Stomach smooth muscle (tissue), 2 donors: ENCODE measurements around the gene VEGFB.

Experiments
- H3K27ac ChIP-seq: one replicate; pipeline ENCODE4 v1.7.0; 2013; ENCODE audit warnings: mild to moderate bottlenecking, low read length, inconsistent platforms
- H3K27me3 ChIP-seq, 2 donors: one replicate each; pipeline ENCODE4 v1.7.0; 2013; ENCODE audit warnings: low read length in 2 of 2; ENCODE audit not compliant: insufficient read depth in 2 of 2, control insufficient read depth in 1 of 2
- H3K36me3 ChIP-seq, 2 donors: one replicate each; pipeline ENCODE4 v1.7.0; 2013; ENCODE audit warnings: low read length in 2 of 2; ENCODE audit not compliant: control insufficient read depth in 2 of 2, insufficient read depth in 2 of 2
- H3K4me1 ChIP-seq: one replicate; pipeline ENCODE4 v1.7.0; 2013; ENCODE audit warnings: low read length; ENCODE audit not compliant: control insufficient read depth, insufficient read depth
- H3K4me3 ChIP-seq, 2 donors: one replicate each; pipeline ENCODE4 v1.7.0; 2013; ENCODE audit warnings: low read length in 2 of 2
- H3K9ac ChIP-seq, 2 donors: one replicate each; pipeline ENCODE4 v1.7.0; 2013; ENCODE audit warnings: low read length in 2 of 2, mild to moderate bottlenecking in 1 of 2
- H3K9me3 ChIP-seq, 2 donors: one replicate each; pipeline ENCODE4 v1.7.0; 2013; ENCODE audit warnings: low read length in 2 of 2; ENCODE audit not compliant: control insufficient read depth in 2 of 2
- donor health status: healthy.
- donor health status: Pancreatic carcinoma.

Gene VEGFB

DNA sequence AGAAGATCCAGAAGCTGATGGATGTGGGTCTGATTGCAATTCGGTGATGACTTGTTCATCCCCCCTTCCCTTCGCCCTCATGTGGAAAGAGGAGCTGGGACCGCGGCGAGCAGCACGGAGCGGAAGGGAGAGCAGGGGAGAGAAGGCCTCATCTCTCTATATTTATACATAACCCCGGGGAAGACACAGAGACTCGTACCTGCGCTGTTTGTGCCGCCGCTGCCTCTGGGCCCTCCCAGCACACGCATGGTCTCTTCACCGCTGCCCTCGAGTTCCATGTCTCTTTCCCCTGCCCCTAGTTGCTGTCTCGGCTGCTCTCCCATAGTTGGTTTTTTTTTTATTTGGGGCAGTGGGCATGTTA lies 30.3 kb upstream of the VEGFB start:
- H3K4me3 ChIP-seq = no peak overlapping the region
- H3K9me3 ChIP-seq = no peaks in the 10 kb centered on the region
- no peak overlapping the region for H3K27ac ChIP-seq
- H3K4me1 ChIP-seq = peaks cover 24% of the 10 kb centered on the region
- no peak overlapping the region for H3K9ac ChIP-seq
- peaks cover 39 to 44% of the 10 kb centered on the region in 2 donors for H3K36me3 ChIP-seq
- no peaks in the 10 kb centered on the region for H3K27me3 ChIP-seq

- Histone ChIP-seq H3K4me1 (peaks cover 24% of the 10 kb centered on the region), H3K36me3 (peaks cover 39 to 44% of the 10 kb centered on the region in 2 donors)
These were observed 29.9 kb upstream of the VEGFB start for GRCh38 chr11:64204464-64204989.

DNA sequence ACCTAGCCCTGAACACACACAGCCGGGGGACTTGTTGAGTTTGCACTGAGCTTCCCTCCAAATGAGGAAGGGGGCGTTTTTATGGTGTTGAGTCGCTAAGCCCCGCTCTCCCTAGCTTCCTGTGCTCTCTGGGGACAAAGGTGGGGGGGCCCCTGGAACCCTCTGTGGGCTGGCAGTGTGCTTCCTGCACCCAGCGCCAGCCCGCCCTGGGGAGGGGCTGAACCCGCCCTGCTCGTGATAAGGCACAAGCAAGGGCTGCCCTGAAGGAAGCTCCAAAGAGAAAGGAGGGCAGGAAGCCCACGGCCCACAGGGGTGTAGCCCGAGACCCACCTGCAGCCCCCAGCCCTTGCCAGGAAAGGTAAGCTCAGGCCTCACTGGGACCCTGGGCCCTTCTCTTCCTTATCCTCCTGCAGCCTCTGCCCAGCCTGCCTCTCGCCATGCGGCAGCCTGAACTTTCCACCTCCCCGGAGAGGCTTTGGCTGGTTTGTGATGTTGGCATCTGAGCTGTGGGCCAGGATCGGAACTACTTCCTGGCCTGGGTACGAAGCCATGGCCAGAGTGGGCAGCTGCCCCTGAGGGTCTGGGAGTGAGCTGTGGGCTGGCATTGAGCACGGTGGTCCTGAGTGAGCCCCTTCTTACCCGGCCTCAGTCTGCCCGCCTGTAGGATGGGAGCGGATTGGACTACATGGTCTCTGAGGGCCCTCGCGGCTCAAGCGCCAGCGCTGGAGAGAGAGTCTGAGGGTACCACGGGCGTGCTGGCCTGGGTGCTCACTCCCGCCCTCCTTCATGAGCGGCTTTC lies 27.7 kb upstream of the VEGFB start, which contains the start of gene FERMT3:
Gene FERMT3 (plus strand): TSS at position 265 of the 799 bp plus-strand sequence. CDS start 644 bp downstream, outside the sequence.
- H3K4me1 ChIP-seq = peaks cover 24% of the 10 kb centered on the region
- peak within 1 kb of the TSS; percentile 4 to 54 for H3K4me3 ChIP-seq
- no peaks in the 10 kb centered on the region for H3K27me3 ChIP-seq
- H3K9me3 ChIP-seq = no peaks in the 10 kb centered on the region
- peak within 1 kb of the TSS; percentile 64 for H3K27ac ChIP-seq
- H3K9ac ChIP-seq = peak within 1 kb of the TSS; percentile 31 to 51
- H3K36me3 ChIP-seq = peaks cover 22 to 30% of the 10 kb centered on the region in 2 donors

More at GRCh38 chr11:64204464-64204989, 29.9 kb upstream of the VEGFB start:
- Histone ChIP-seq H3K27ac (peak overlapping the region; percentile 31), H3K9ac (no peak overlapping the region), H3K27me3 (no peaks in the 10 kb centered on the region), H3K4me3 (no peak overlapping the region), H3K9me3 (no peaks in the 10 kb centered on the region)

GRCh38 chr11:64207256-64208085 lies 26.9 kb upstream of the VEGFB start:
- Histone ChIP-seq H3K9ac (peak overlapping the region; percentile 51 to 62), H3K27ac (peak overlapping the region; percentile 64), H3K36me3 (peaks cover 17 to 27% of the 10 kb centered on the region in 2 donors), H3K4me1 (peaks cover 24% of the 10 kb centered on the region), H3K27me3 (no peaks in the 10 kb centered on the region), H3K4me3 (peak overlapping the region; percentile 19 to 54), H3K9me3 (no peaks in the 10 kb centered on the region)

DNA sequence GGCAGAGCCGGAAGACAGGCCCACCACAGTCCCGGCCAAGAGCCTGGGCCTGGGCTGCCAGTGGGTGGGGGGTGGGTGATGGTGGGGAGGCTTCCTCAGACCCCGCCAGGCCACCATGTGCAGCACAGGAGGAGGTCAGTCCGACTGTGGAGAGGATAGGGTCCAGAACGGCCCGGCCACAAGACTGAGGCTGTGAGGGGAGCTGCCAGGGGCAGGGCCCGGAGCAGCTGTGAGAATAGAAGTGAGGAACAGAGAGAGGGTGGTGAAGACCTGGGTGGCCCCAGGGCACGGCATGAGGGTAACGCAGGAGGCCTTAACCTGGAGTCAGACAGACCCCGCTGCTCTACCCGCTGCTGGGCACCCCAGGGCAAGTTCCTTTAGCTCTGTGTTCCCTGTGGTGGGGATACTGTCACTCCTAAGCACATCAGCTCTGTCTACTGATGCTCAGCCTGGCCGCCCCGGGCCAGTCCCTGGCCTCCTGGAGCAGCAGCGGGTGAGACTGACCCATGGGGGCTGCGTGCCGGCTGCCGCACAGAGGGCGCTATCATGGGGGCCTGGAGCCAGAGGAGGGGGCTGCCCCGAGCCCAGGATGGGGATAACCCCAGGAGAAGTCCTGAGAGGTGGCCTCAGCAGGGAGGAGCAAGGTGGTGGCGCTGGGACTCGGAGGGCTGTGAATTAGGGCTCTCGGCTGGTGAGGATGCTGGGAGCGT lies 26.1 kb upstream of the VEGFB start:
- Histone ChIP-seq H3K9ac (peak overlapping the region; percentile 29 to 62), H3K4me3 (peak overlapping the region; percentile 19 to 54), H3K4me1 (peaks cover 24% of the 10 kb centered on the region), H3K36me3 (peaks cover 11 to 20% of the 10 kb centered on the region in 2 donors), H3K27me3 (no peaks in the 10 kb centered on the region), H3K9me3 (no peaks in the 10 kb centered on the region), H3K27ac (peak overlapping the region; percentile 53)

GRCh38 chr11:64208796-64209562 lies 25.4 kb upstream of the VEGFB start:
- Histone ChIP-seq H3K4me1 (peaks cover 24% of the 10 kb centered on the region), H3K9ac (peak overlapping the region in 1 of 2 donors; percentile 62), H3K27me3 (no peaks in the 10 kb centered on the region), H3K36me3 (peaks cover 3 to 12% of the 10 kb centered on the region in 2 donors), H3K4me3 (no peak overlapping the region), H3K9me3 (no peaks in the 10 kb centered on the region), H3K27ac (peak overlapping the region; percentile 53)

GRCh38 chr11:64209563-64209843 lies 24.9 kb upstream of the VEGFB start:
- Histone ChIP-seq H3K4me3 (no peak overlapping the region), H3K9ac (no peak overlapping the region), H3K9me3 (no peaks in the 10 kb centered on the region), H3K27ac (no peak overlapping the region), H3K4me1 (peaks cover 19% of the 10 kb centered on the region), H3K27me3 (no peaks in the 10 kb centered on the region), H3K36me3 (peaks cover 3 to 9% of the 10 kb centered on the region in 2 donors)

GRCh38 chr11:64210301-64211020 lies 23.9 kb upstream of the VEGFB start:
- Histone ChIP-seq H3K27ac (no peak overlapping the region), H3K36me3 (peaks cover 0 to 9% of the 10 kb centered on the region in 2 donors), H3K9me3 (no peaks in the 10 kb centered on the region), H3K9ac (no peak overlapping the region), H3K27me3 (no peaks in the 10 kb centered on the region), H3K4me3 (no peak overlapping the region), H3K4me1 (peaks cover 14% of the 10 kb centered on the region)

- H3K27me3 ChIP-seq = no peaks in the 10 kb centered on the region
- no peak overlapping the region for H3K9ac ChIP-seq
- peaks cover 14% of the 10 kb centered on the region for H3K4me1 ChIP-seq
- H3K4me3 ChIP-seq = no peak overlapping the region
- H3K36me3 ChIP-seq = peaks cover 0 to 7% of the 10 kb centered on the region in 2 donors
- H3K9me3 ChIP-seq = no peaks in the 10 kb centered on the region
- H3K27ac ChIP-seq = no peak overlapping the region
These were observed 23.1 kb upstream of the VEGFB start for GRCh38 chr11:64211181-64211872.
